A673 (cell line): ENCODE data around the gene PLXNA3. TPM values are rescaled to one million over a fixed set of nuclear protein-coding genes. Genes with fewer than 3 reads are reported as not detected.

Experiments used
- BruUV-seq: library from RNA; stranded (reverse); fragments of 400-500 nt; replicated peaks from 2 replicates; lab custom pipeline; 2021; lab: Mats Ljungman, UMichigan
- CTCF ChIA-PET: fragments of 300-600 bp; sonication (Branson Sonifier 250); formaldehyde crosslinking; loops from one replicate; lab custom pipeline; 2022; ENCODE audit warnings: antibody characterized with exemption; lab: Charles Lee
- POLR2A ChIA-PET: fragments of 300-600 bp; sonication (Branson Sonifier 250); formaldehyde crosslinking; loops from one replicate; lab custom pipeline; 2022; ENCODE audit warnings: antibody characterized with exemption; ENCODE audit not compliant: low non-redundant PET; lab: Charles Lee
- DNase-seq: peaks from one replicate; pipeline ENCODE4 v3.0.0-alpha.2; 2015; ENCODE audit warnings: low spot score
- H3K27ac ChIP-seq: fragments of 200-600 bp; sonication (generic); 2 replicates; pipeline ENCODE4 v1.5.1; 2016; ENCODE audit warnings: mixed run types, low read depth, mild to moderate bottlenecking, mixed read lengths, antibody characterized with exemption, low read length; ENCODE audit not compliant: poor library complexity, severe bottlenecking
- H3K27me3 ChIP-seq: fragments of 200-600 bp; sonication (generic); replicated peaks from 2 replicates; pipeline ENCODE4 v1.6.1; 2017; ENCODE audit warnings: mixed run types, low read depth, mild to moderate bottlenecking, mixed read lengths, antibody characterized with exemption, low read length; ENCODE audit not compliant: insufficient read depth, poor library complexity
- H3K36me3 ChIP-seq: fragments of 200-600 bp; sonication (generic); 2 replicates; pipeline ENCODE4 v1.6.1; 2016; ENCODE audit warnings: mixed run types, mild to moderate bottlenecking, mixed read lengths, antibody characterized with exemption, low read length; ENCODE audit not compliant: insufficient read depth, poor library complexity, severe bottlenecking
- H3K4me1 ChIP-seq: fragments of 200-600 bp; sonication (generic); 2 replicates; pipeline ENCODE4 v1.6.1; 2017; ENCODE audit warnings: mixed run types, mild to moderate bottlenecking, mixed read lengths, antibody characterized with exemption, low read length; ENCODE audit not compliant: insufficient read depth, poor library complexity, severe bottlenecking
- H3K4me3 ChIP-seq: fragments of 200-600 bp; sonication (generic); 2 replicates; pipeline ENCODE4 v1.5.1; 2016; ENCODE audit warnings: low read depth, mixed run types, mild to moderate bottlenecking, mixed read lengths, low read length; ENCODE audit not compliant: poor library complexity, severe bottlenecking
- H3K9me3 ChIP-seq: fragments of 200-600 bp; sonication (generic); 2 replicates; pipeline ENCODE4 v1.6.1; 2016; ENCODE audit warnings: mixed run types, low read depth, mild to moderate bottlenecking, mixed read lengths, antibody characterized with exemption, low read length; ENCODE audit not compliant: poor library complexity, severe bottlenecking
- CTCF ChIP-seq: fragments of 300-800, 200-600 bp; sonication (generic); conservative IDR thresholded peaks from 2 replicates; pipeline ENCODE4 v1.5.1; 2017; ENCODE audit warnings: low read depth, mild to moderate bottlenecking, antibody characterized with exemption, low read length, moderate library complexity, mixed read lengths
- EZH2 ChIP-seq: fragments of 200-600 bp; sonication (generic); IDR thresholded peaks from 2 replicates; pipeline ENCODE4 v1.6.1; 2017; ENCODE audit warnings: borderline replicate concordance, low read depth, mild to moderate bottlenecking, mixed read lengths, antibody characterized with exemption, low read length; ENCODE audit not compliant: poor library complexity, severe bottlenecking
- intact Hi-C: fragments of 100-400 bp; cut with micrococcal nuclease; formaldehyde crosslinking; loops from one replicate; pipeline ENCODE4 v1.10.0; 2022; ENCODE audit not compliant: unreplicated experiment
- total RNA-seq: library from RNA; stranded (reverse); gene quantifications from 2 replicates; pipeline ENCODE4 v1.2.3, GENCODE V29; 2021

PLXNA3 gene
- total RNA-seq, 1 experiment from 2014 or later: 54.6 TPM

- intact Hi-C loops: no loop called here
Observed at GRCh38 chrX:154516656-154517100, 58.6 kb downstream of the PLXNA3 start.

GRCh38 chrX:154517101-154517781, 59.2 kb downstream of the PLXNA3 start:
- Histone ChIP-seq H3K4me1 (no peaks in the 10 kb centered on the region), H3K36me3 (no peaks in the 10 kb centered on the region), H3K4me3 (peak overlapping the region; percentile 71), H3K9me3 (no peaks in the 10 kb centered on the region), H3K27ac (peak overlapping the region; percentile 79), H3K27me3 (no peaks in the 10 kb centered on the region)
- POLR2A ChIA-PET: no interaction called here
- CTCF ChIA-PET: interaction anchor here (0.8 kb wide), 1 partner anchor 10 kb away, joined by 3 read pairs; no protein-coding TSS in a partner anchor
- BruUV-seq: no TSS peak
- no peak for DNase-seq
- no peak for TF ChIP-seq CTCF
- no peak for TF ChIP-seq EZH2
- intact Hi-C loops: no loop called here

More at GRCh38 chrX:154516656-154517100, 58.6 kb downstream of the PLXNA3 start:
- no peaks in the 10 kb centered on the region for H3K36me3 ChIP-seq
- H3K4me1 ChIP-seq: no peaks in the 10 kb centered on the region
- H3K27ac ChIP-seq: peak overlapping the region; percentile 79
- CTCF ChIA-PET: interaction anchor here (0.8 to 1.3 kb wide), 2 partner anchors 10 to 11 kb away, joined by 3 read pairs; no protein-coding TSS in a partner anchor
- no TSS peak for BruUV-seq
- POLR2A ChIA-PET: no interaction called here
- no peaks in the 10 kb centered on the region for H3K9me3 ChIP-seq
- H3K27me3 ChIP-seq: no peaks in the 10 kb centered on the region
- no peak for DNase-seq
- peak overlapping the region; percentile 71 for H3K4me3 ChIP-seq
- TF ChIP-seq CTCF (no peak), EZH2 (no peak)

GRCh38 chrX:154519389-154519788, 61.3 kb downstream of the PLXNA3 start:
- Histone ChIP-seq H3K27ac (no peak overlapping the region), H3K27me3 (no peaks in the 10 kb centered on the region), H3K4me3 (no peak overlapping the region), H3K9me3 (no peaks in the 10 kb centered on the region), H3K36me3 (no peaks in the 10 kb centered on the region), H3K4me1 (no peaks in the 10 kb centered on the region)
- BruUV-seq: no TSS peak
- DNase-seq: no peak
- intact Hi-C loops: no loop called here
- POLR2A ChIA-PET: no interaction called here
- TF ChIP-seq EZH2: no peak
- TF ChIP-seq CTCF: no peak
- CTCF ChIA-PET: no interaction called here
